Astrocyte of the spinal cord (primary cell): Measurements from ENCODE around the gene CAND1.

ENCODE experiments used
- DNase-seq: peaks from one replicate; pipeline ENCODE4 v3.0.0; 2011; ENCODE audit warnings: low read depth, low spot score
- H3K4me3 ChIP-seq: 2 replicates; pipeline ENCODE4 v1.5.1; 2011; ENCODE audit warnings: low read depth, mild to moderate bottlenecking, low read length, moderate library complexity
- CTCF ChIP-seq: IDR thresholded peaks from 2 replicates; pipeline ENCODE4 v1.5.1; 2012; ENCODE audit warnings: low read depth, mild to moderate bottlenecking, low read length, inconsistent platforms
- in situ Hi-C: cut with HindIII; loops from 2 replicates; pipeline ENCODE4 v1.10.0; 2017; ENCODE audit warnings: low sequenced_read_pairs

CAND1 gene

DNA sequence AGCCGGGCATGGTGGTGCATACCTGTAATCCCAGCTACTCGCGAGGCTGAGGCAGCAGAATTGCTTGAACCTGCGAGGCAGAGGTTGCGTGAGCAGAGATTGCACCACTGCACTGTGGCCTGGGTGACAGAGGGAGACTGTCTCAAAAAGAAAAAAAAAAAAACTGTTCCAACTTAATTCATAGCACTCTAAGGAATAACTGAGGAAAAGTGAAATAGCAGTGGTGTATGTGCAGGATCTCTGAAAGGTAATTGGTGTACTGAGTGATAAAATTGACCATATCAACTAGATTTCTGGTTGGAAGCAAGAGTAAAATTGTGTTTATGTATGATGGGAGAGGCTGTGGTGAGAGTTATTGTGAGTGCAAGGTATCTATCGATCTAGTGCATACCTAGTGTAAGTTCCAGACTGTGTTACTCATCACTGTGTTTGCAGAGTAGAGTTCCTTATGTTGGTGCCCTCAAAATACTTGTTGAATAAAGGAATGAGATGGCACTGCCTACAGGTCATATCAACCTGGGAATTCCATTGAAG, 6.3 kb downstream of the CAND1 start:
- no peak for DNase-seq
- TF ChIP-seq CTCF: no peak
- in situ Hi-C loops: no loop called here
- H3K4me3 ChIP-seq: no peak overlapping the region

GRCh38 chr12:67276421-67276820, 7.3 kb downstream of the CAND1 start:
- in situ Hi-C loops: no loop called here
- no peak for DNase-seq
- no peak for TF ChIP-seq CTCF
- H3K4me3 ChIP-seq: no peak overlapping the region

DNA sequence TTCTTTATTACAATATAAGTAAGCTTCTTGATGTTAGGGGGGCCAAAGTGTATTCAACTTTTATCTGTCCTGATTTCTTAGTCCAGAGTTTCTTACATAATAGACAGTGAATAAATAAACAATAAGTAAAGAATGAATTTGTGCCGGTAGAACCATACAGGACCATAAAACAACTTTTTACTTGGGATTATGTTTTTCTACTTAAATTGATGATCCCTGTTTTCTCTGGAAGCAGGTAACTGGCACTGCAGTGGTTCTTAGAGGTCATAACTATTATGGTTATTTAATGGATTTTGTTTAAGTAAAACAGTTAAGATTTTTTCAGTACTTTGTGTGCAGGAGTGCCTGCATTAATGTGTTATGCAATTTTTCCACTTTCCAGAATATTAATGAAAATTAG, 10.5 kb downstream of the CAND1 start:
- TF ChIP-seq CTCF: no peak
- no peak for DNase-seq
- in situ Hi-C loops: no loop called here
- no peak overlapping the region for H3K4me3 ChIP-seq

- DNase-seq: no peak
- in situ Hi-C loops: no loop called here
- no peak overlapping the region for H3K4me3 ChIP-seq
- no peak for TF ChIP-seq CTCF
These were observed 10.9 kb downstream of the CAND1 start for GRCh38 chr12:67280088-67280487.

- DNase-seq: no peak
- in situ Hi-C loops: no loop called here
- no peak overlapping the region for H3K4me3 ChIP-seq
- TF ChIP-seq CTCF: no peak
These were observed 11.4 kb downstream of the CAND1 start for GRCh38 chr12:67280572-67280971.

DNA sequence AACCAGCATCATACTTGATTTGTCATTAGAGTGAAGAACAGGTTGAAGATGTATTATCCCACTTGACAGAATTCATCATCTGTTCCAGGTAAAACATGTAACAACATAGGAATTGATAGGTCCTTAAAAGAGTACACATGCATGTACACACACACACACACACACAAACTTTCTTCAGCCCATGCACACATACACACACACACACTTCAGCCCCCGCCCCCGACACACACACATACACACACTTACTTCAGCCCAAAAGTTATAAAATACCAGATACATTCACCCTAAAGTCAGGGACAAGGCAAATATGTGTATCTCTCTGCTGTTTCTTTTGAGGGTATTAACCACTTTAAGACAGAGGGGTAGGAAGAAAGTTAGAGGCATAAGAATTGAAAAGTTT, 15.4 kb downstream of the CAND1 start:
- no peak for DNase-seq
- no peak for TF ChIP-seq CTCF
- no peak overlapping the region for H3K4me3 ChIP-seq
- in situ Hi-C loops: no loop called here

GRCh38 chr12:67286257-67286656, 17.1 kb downstream of the CAND1 start:
- H3K4me3 ChIP-seq: no peak overlapping the region
- DNase-seq: no peak
- in situ Hi-C loops: no loop called here
- TF ChIP-seq CTCF: no peak
